HepG2 (cell line): ENCODE measurements around the gene VAC14. TPM values are rescaled to one million over a fixed set of nuclear protein-coding genes. Genes with fewer than 3 reads are reported as not detected.

Source experiments
- AHDC1 ChIP-seq: sonication (generic); formaldehyde crosslinking; IDR thresholded peaks from 2 replicates; pipeline ENCODE4 v1.5.1; 2020; ENCODE audit warnings: mild to moderate bottlenecking, missing genetic modification reagents, borderline replicate concordance
- AKNA ChIP-seq: sonication (generic); formaldehyde crosslinking; IDR thresholded peaks from 2 replicates; pipeline ENCODE4 v1.4.0; 2020; ENCODE audit warnings: missing genetic modification reagents, borderline replicate concordance
- MAX ChIP-seq: IDR thresholded peaks from 2 replicates; pipeline ENCODE4 v1.6.1; 2012; ENCODE audit warnings: inconsistent platforms
- NCOA5 ChIP-seq: sonication (generic); formaldehyde crosslinking; IDR thresholded peaks from 2 replicates; pipeline ENCODE4 v1.4.0; 2020; ENCODE audit warnings: missing genetic modification reagents
- SMYD3 ChIP-seq: sonication (generic); formaldehyde crosslinking; IDR thresholded peaks from 2 replicates; pipeline ENCODE4 v1.8.1; 2023; ENCODE audit warnings: mild to moderate bottlenecking, missing genetic modification reagents
- ZKSCAN8 ChIP-seq: IDR thresholded peaks from 2 replicates; pipeline ENCODE4 v1.6.1; 2016; ENCODE audit warnings: borderline replicate concordance, missing genetic modification reagents, missing compliant biosample characterization
- ZMYM2 ChIP-seq: sonication (generic); formaldehyde crosslinking; IDR thresholded peaks from 2 replicates; pipeline ENCODE4 v1.8.0; 2022; ENCODE audit warnings: mild to moderate bottlenecking, missing genetic modification reagents
- ZNF430 ChIP-seq: sonication (generic); formaldehyde crosslinking; IDR thresholded peaks from 2 replicates; pipeline ENCODE4 v1.9.0; 2021; ENCODE audit warnings: mild to moderate bottlenecking, missing genetic modification reagents
- ZNF564 ChIP-seq: sonication (generic); formaldehyde crosslinking; IDR thresholded peaks from 2 replicates; pipeline ENCODE4 v1.8.1; 2023; ENCODE audit warnings: mild to moderate bottlenecking, missing genetic modification reagents
- ZNF704 ChIP-seq: sonication (generic); formaldehyde crosslinking; IDR thresholded peaks from 2 replicates; pipeline ENCODE4 v1.8.1; 2023; ENCODE audit warnings: mild to moderate bottlenecking, inconsistent platforms, moderate library complexity, missing genetic modification reagents, borderline replicate concordance
- ZSCAN9 ChIP-seq: IDR thresholded peaks from 2 replicates; pipeline ENCODE4 v1.6.1; 2016; ENCODE audit warnings: borderline replicate concordance
- polyA plus RNA-seq, 8 experiments: library from polyadenylated mRNA; depleted of rRNA in 3 of 8; stranded (reverse) in 7 of 8; unstranded in 1 of 8; fragments of >200 nt; fragmentation: Illumina TruSeq in 4 of 8; extraction: Trizol in 4 of 8; gene quantifications; 2 replicates each; pipeline versions ENCODE4 v1.2.1 to v1.2.3, GENCODE V29; 2011 to 2016; ENCODE audit warnings: low read depth in 4 of 8, missing spikeins in 1 of 8, mixed read lengths in 1 of 8; ENCODE audit not compliant: insufficient read depth in 1 of 8
- total RNA-seq, 5 experiments: library from RNA; depleted of rRNA; stranded (reverse); fragments of >200 nt; fragmentation: Illumina TruSeq; extraction: Trizol; gene quantifications; 2 replicates each; pipeline ENCODE4 v1.2.3, GENCODE V29; 2016; ENCODE audit warnings: low read depth in 1 of 5
- TF ChIP-seq, protein P1 (sequence below): sonication (generic); formaldehyde crosslinking; IDR thresholded peaks from 2 replicates; pipeline ENCODE4 v1.5.0; 2020; ENCODE audit warnings: mild to moderate bottlenecking, missing genetic modification reagents
- TF ChIP-seq, protein P2 (sequence below): IDR thresholded peaks from 2 replicates; pipeline ENCODE4 v1.6.1; 2016; ENCODE audit warnings: missing genetic modification reagents, missing compliant biosample characterization

The VAC14 gene
- total and polyA plus RNA-seq, 2 of the 13 experiments (the other 11 are each of a cell fraction or from before 2014, with no cell fraction given): 23.5 to 24.6 TPM

DNA sequence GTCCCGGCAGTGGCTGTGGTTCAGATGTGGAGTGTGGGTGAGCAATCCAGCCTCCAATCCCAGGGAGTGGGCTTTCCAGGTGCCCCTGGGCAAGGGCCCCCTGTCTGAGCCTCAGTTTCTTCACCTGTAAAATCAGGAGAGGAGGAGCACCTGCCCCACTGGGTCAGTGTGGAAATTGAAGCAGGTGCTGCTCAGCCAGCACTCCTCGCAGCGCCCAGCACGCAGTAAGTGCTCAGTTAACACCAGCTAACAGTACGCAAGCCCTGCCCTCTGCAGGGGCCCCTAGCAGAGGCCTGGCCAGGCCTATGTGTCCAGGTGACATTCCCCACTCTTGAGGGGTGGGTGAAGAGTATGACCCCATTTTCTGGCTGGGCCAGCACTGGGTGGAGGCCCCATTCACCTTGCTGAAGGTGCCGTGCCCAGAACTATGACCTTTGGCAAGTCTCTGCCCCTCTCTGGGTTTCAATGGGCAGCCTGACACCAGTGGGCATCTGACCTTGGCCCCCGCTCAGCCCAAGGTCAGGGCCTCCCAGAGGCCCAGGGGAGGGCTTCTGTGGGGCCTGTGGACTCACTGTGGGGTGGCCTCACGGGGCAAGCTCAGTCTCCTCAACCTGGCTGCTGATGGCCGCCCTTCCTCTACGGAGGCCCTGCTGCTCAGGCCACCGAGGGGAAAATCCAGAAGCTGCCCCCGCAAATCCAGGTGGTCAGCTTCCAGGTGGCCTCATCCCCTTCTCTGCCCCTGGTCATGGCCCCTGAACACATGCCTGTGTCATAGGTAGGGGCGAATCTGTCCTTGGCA is 117.6 kb downstream of the VAC14 start (continued):
- TF ChIP-seq AHDC1 (CRISPR knock-in tag): no peak
- TF ChIP-seq, protein P1, sequence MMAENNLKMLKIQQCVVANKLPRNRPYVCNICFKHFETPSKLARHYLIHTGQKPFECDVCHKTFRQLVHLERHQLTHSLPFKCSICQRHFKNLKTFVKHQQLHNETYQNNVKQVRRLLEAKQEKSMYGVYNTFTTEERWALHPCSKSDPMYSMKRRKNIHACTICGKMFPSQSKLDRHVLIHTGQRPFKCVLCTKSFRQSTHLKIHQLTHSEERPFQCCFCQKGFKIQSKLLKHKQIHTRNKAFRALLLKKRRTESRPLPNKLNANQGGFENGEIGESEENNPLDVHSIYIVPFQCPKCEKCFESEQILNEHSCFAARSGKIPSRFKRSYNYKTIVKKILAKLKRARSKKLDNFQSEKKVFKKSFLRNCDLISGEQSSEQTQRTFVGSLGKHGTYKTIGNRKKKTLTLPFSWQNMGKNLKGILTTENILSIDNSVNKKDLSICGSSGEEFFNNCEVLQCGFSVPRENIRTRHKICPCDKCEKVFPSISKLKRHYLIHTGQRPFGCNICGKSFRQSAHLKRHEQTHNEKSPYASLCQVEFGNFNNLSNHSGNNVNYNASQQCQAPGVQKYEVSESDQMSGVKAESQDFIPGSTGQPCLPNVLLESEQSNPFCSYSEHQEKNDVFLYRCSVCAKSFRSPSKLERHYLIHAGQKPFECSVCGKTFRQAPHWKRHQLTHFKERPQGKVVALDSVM (CRISPR knock-in tag): peak; percentile 71; the same call in 1 of the 2 replicates
- no peak for TF ChIP-seq SMYD3 (CRISPR knock-in tag)
- TF ChIP-seq ZNF704 (CRISPR knock-in tag): 0 out of 2 replicates have a peak, but pooled peaks have one; percentile 87
- TF ChIP-seq ZSCAN9 (CRISPR knock-in tag): no peak; the same call in 1 of the 2 replicates
- TF ChIP-seq ZNF430 (CRISPR knock-in tag): peak; percentile 60; the same call in 1 of the 2 replicates
- no peak; the same call in 1 of the 2 replicates for TF ChIP-seq AKNA (CRISPR knock-in tag)
- no peak for TF ChIP-seq ZKSCAN8 (CRISPR knock-in tag)
- TF ChIP-seq, protein P2, sequence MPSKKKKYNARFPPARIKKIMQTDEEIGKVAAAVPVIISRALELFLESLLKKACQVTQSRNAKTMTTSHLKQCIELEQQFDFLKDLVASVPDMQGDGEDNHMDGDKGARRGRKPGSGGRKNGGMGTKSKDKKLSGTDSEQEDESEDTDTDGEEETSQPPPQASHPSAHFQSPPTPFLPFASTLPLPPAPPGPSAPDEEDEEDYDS (CRISPR knock-in tag): 0 out of 2 replicates have a peak, but pooled peaks have one; percentile 6
- no peak for TF ChIP-seq ZNF564 (CRISPR knock-in tag)
- TF ChIP-seq MAX: peak; percentile 61
- TF ChIP-seq NCOA5 (CRISPR knock-in tag): no peak
- TF ChIP-seq ZMYM2 (CRISPR knock-in tag): peak; percentile 78
